Fibroblast of lung (primary cell): ENCODE results near the gene CACTIN. TPM values are rescaled to one million over a fixed set of nuclear protein-coding genes. Genes with fewer than 3 reads are reported as not detected.

Experiments
- DNase-seq, 2 donors: peaks; one replicate each; pipeline versions ENCODE4 v3.0.0 to v3.0.0-alpha.2; 2010; ENCODE audit warnings: low read depth in 2 of 2
- H2AFZ ChIP-seq: 2 replicates; pipeline ENCODE4 v1.5.1; 2012; ENCODE audit warnings: low read length, control low read depth, inconsistent platforms
- H3K27ac ChIP-seq: 2 replicates; pipeline ENCODE4 v1.5.1; 2011; ENCODE audit warnings: low read length, control low read depth; ENCODE audit not compliant: insufficient read depth
- H3K27me3 ChIP-seq: 2 replicates; pipeline ENCODE4 v1.5.1; 2011; ENCODE audit warnings: mild to moderate bottlenecking, low read length; ENCODE audit not compliant: control insufficient read depth, insufficient read depth
- H3K36me3 ChIP-seq: 2 replicates; pipeline ENCODE4 v1.5.1; 2011; ENCODE audit warnings: low read length; ENCODE audit not compliant: control insufficient read depth, insufficient read depth
- H3K4me1 ChIP-seq: 2 replicates; pipeline ENCODE4 v1.5.1; 2011; ENCODE audit warnings: low read length; ENCODE audit not compliant: control insufficient read depth, insufficient read depth; ENCODE audit errors: extremely low read depth
- H3K4me2 ChIP-seq: 2 replicates; pipeline ENCODE4 v1.5.1; 2011; ENCODE audit warnings: low read length, control low read depth; ENCODE audit not compliant: insufficient read depth; ENCODE audit errors: extremely low read depth
- H3K4me3 ChIP-seq, 4 experiments: fragments of 200-600 bp in 1 of 4; sonication (generic) in 1 of 4; replicated peaks in 1 of 4; 2 replicates each; pipeline ENCODE4 v1.5.1; 2011 to 2016; ENCODE audit warnings: low read length in 4 of 4, low read depth in 3 of 4, mild to moderate bottlenecking in 3 of 4, control low read depth in 2 of 4, inconsistent platforms in 1 of 4, mixed read lengths in 1 of 4; ENCODE audit not compliant: insufficient read depth in 1 of 4; ENCODE audit errors: control extremely low read depth in 1 of 4
- H3K79me2 ChIP-seq: 2 replicates; pipeline ENCODE4 v1.5.1; 2012; ENCODE audit warnings: mild to moderate bottlenecking, low read length, inconsistent platforms; ENCODE audit not compliant: control insufficient read depth, insufficient read depth
- H3K9ac ChIP-seq: 2 replicates; pipeline ENCODE4 v1.5.1; 2011; ENCODE audit warnings: mild to moderate bottlenecking, low read length, control low read depth; ENCODE audit not compliant: insufficient read depth
- H3K9me3 ChIP-seq: 2 replicates; pipeline ENCODE4 v1.5.1; 2012; ENCODE audit warnings: low read depth, low read length; ENCODE audit not compliant: control insufficient read depth, insufficient read depth
- H4K20me1 ChIP-seq: 2 replicates; pipeline ENCODE4 v1.5.1; 2011; ENCODE audit warnings: low read length; ENCODE audit not compliant: control insufficient read depth, insufficient read depth; ENCODE audit errors: extremely low read depth
- EZH2 ChIP-seq: IDR thresholded peaks from 2 replicates; pipeline ENCODE4 v1.5.1; 2012; ENCODE audit warnings: low read length, control low read depth, mild to moderate bottlenecking; ENCODE audit errors: missing control alignments
- polyA plus RNA-seq, 2 donors: library from polyadenylated mRNA; depleted of rRNA in 1 of 2; stranded (reverse) in 1 of 2; unstranded in 1 of 2; fragments of >200 nt; gene quantifications; 2 replicates each; pipeline ENCODE4 v1.2.1, GENCODE V29; 2011 to 2012; ENCODE audit warnings: missing spikeins in 1 of 2
- total RNA-seq: library from RNA; depleted of rRNA; stranded (reverse); fragments of >200 nt; gene quantifications from 2 replicates; pipeline ENCODE4 v1.2.1, GENCODE V29; 2014
- TF ChIP-seq, protein P1 (sequence below), 2 donors: IDR thresholded peaks in 1 of 2; conservative IDR thresholded peaks in 1 of 2; 1 replicate in 1 of 2; 2 replicates in 1 of 2; pipeline ENCODE4 v1.5.1; 2011 to 2012; ENCODE audit warnings: low read length in 2 of 2, control low read depth in 1 of 2, inconsistent platforms in 1 of 2, low read depth in 1 of 2, mild to moderate bottlenecking in 1 of 2

The CACTIN gene
- total and polyA plus RNA-seq, 2 donors (not counting 1 experiment from before 2014, with no cell fraction given), result 6.7 to 19.7 TPM

DNA sequence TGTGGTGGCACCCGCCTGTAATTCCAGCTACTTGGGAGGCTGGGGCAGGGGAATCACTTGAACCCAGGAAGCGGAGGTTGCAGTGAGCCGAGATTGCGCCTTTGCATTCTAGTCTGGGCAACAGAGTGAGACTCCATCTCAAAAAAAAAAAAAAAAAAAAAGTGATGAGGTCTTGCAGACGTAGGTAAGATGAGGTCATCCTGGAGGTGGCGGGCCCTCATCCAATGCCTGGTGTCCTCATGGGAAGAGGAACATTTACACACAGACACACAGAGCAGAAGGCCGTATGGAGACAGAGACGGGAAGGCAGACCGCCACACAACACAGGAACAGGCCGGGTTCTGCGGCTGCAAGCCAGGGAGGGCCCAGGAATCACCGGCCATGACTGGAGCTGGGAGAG is 4.4 kb downstream of the CACTIN start:
- Histone ChIP-seq H3K36me3 (peaks cover 9% of the 10 kb centered on the region), H2AFZ (no peak overlapping the region), H4K20me1 (no peaks in the 10 kb centered on the region), H3K9ac (no peak overlapping the region), H3K9me3 (no peaks in the 10 kb centered on the region), H3K4me3 (no peak overlapping the region), H3K4me1 (peaks cover 5% of the 10 kb centered on the region), H3K79me2 (peaks cover 26% of the 10 kb centered on the region), H3K27me3 (no peaks in the 10 kb centered on the region), H3K4me2 (no peak overlapping the region), H3K27ac (no peak overlapping the region)
- TF ChIP-seq, protein P1, sequence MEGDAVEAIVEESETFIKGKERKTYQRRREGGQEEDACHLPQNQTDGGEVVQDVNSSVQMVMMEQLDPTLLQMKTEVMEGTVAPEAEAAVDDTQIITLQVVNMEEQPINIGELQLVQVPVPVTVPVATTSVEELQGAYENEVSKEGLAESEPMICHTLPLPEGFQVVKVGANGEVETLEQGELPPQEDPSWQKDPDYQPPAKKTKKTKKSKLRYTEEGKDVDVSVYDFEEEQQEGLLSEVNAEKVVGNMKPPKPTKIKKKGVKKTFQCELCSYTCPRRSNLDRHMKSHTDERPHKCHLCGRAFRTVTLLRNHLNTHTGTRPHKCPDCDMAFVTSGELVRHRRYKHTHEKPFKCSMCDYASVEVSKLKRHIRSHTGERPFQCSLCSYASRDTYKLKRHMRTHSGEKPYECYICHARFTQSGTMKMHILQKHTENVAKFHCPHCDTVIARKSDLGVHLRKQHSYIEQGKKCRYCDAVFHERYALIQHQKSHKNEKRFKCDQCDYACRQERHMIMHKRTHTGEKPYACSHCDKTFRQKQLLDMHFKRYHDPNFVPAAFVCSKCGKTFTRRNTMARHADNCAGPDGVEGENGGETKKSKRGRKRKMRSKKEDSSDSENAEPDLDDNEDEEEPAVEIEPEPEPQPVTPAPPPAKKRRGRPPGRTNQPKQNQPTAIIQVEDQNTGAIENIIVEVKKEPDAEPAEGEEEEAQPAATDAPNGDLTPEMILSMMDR (conservative IDR thresholded peaks at IDR 0.05 in 1 of 2, IDR thresholded peaks at IDR 0.05 in 1 of 2; ENCODE audit: low read depth in 1 of 2, low read length in 2 of 2), result no peak
- TF ChIP-seq EZH2, result no peak
- no peak for DNase-seq

DNA sequence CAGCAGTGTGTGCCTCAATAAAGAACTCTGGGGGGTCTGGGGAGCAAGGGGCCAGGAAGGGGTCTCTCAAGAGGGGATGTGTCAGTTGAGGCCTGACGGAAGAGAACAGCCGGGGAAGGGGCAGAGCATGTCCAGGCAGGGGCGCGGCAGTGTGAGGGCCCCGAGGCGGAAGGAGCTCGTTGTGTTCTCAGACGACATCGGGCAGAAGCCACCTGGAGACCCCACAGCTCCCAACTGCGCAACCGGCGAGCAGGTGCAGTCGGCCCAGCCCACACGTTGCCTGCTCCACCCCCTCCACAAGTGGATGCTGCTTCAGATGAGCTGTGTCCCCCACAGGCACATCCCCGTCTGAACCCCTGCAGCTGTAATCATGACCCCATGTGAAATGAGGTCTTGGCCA is 4.9 kb downstream of the CACTIN start:
- Histone ChIP-seq H3K9me3 (no peaks in the 10 kb centered on the region), H3K36me3 (peaks cover 9% of the 10 kb centered on the region), H3K27me3 (no peaks in the 10 kb centered on the region), H3K4me2 (no peak overlapping the region), H2AFZ (no peak overlapping the region), H3K27ac (no peak overlapping the region), H3K9ac (no peak overlapping the region), H3K4me3 (no peak overlapping the region), H3K4me1 (peaks cover 5% of the 10 kb centered on the region), H4K20me1 (no peaks in the 10 kb centered on the region), H3K79me2 (peaks cover 26% of the 10 kb centered on the region)
- DNase-seq, result no peak
- no peak for TF ChIP-seq EZH2
- TF ChIP-seq, protein P1 (conservative IDR thresholded peaks at IDR 0.05 in 1 of 2, IDR thresholded peaks at IDR 0.05 in 1 of 2; ENCODE audit: low read depth in 1 of 2, low read length in 2 of 2), result no peak

DNA sequence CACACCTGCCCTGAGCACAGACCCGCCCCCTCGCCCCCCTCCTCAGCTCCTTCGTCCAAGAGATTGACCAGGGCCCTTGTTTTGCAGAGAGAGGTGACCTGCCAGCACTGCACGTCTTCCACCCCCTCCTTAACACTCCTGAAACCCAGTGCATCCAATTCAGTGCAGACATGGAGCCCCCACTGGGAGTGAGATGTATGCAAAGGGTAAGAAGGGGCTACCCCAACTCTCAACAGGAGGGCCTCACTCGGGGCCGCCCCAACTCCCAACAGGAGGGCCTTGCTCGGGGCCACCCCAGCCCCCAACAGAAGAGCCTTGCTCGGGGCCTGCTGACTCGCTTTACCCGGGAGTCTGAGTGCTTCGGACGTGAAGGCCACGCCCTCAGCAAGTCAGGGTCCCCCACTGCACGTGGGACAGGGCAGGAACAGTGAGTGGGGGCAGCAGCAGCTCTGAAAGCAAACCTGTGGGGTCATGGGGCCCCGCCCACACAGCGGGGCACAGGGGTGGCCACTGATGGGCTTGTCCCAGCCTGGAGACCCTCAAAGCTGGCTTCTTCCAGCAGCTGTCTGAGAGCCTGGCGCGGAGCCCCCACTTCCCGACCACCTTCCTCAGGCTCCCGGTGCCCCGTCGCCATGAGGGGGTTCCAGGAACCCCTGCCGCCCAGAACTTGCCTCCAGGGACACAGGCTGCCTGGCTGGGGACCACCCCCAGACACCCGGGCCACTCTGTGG is 5.6 kb downstream of the CACTIN start:
- TF ChIP-seq, protein P1 (conservative IDR thresholded peaks at IDR 0.05 in 1 of 2, IDR thresholded peaks at IDR 0.05 in 1 of 2; ENCODE audit: low read depth in 1 of 2, low read length in 2 of 2), result no peak
- TF ChIP-seq EZH2, result no peak
- H3K4me2 ChIP-seq, result no peak overlapping the region
- H3K9me3 ChIP-seq, result no peaks in the 10 kb centered on the region
- H4K20me1 ChIP-seq, result no peaks in the 10 kb centered on the region
- H3K27ac ChIP-seq, result no peak overlapping the region
- no peak overlapping the region for H3K9ac ChIP-seq
- no peak for DNase-seq
- no peak overlapping the region for H2AFZ ChIP-seq
- H3K4me3 ChIP-seq, result no peak overlapping the region
- H3K4me1 ChIP-seq, result peaks cover 5% of the 10 kb centered on the region
- peaks cover 9% of the 10 kb centered on the region for H3K36me3 ChIP-seq
- H3K79me2 ChIP-seq, result peaks cover 20% of the 10 kb centered on the region
- H3K27me3 ChIP-seq, result no peaks in the 10 kb centered on the region
